ENCODE results near the gene MPPED1.

DNA sequence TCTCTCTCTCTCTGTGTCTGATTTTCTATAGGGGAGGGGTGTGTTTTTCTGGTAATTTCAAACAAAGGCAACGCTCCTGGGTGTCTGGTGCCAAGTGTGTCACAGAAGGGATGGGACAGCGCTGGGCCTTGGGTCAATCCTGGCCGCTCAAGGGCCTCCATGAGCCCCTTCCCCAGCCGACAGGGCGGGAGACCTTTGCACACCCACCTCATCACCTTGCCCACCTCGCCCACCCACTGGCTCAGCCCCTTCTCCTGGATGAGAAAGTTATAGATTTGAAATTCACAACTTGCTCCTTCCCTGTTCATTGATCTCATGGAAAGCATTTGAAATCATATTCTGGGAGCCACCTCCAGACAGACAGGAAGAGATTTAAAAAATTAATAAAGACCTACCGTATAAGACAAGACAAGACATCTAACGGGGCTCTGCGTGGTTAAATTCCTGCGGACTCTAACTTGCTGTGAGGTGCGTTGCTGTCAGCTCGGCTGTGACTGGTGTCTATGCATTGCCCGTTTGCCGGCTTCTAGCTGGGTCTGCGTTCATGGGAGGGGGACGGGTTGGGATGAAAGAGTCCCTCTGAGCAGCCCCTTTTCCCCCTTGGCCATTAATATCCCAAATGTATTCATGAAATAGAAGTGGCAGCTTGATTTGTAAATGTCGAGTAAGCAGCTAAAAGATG, 27.0 kb downstream of the MPPED1 start:
- TF ChIP-seq, protein P1, sequence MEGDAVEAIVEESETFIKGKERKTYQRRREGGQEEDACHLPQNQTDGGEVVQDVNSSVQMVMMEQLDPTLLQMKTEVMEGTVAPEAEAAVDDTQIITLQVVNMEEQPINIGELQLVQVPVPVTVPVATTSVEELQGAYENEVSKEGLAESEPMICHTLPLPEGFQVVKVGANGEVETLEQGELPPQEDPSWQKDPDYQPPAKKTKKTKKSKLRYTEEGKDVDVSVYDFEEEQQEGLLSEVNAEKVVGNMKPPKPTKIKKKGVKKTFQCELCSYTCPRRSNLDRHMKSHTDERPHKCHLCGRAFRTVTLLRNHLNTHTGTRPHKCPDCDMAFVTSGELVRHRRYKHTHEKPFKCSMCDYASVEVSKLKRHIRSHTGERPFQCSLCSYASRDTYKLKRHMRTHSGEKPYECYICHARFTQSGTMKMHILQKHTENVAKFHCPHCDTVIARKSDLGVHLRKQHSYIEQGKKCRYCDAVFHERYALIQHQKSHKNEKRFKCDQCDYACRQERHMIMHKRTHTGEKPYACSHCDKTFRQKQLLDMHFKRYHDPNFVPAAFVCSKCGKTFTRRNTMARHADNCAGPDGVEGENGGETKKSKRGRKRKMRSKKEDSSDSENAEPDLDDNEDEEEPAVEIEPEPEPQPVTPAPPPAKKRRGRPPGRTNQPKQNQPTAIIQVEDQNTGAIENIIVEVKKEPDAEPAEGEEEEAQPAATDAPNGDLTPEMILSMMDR (IDR thresholded peaks at IDR 0.05) = no peak
- no peak for TF ChIP-seq POLR2A (IDR thresholded peaks at IDR 0.05)
- TF ChIP-seq POLR2AphosphoS5 (IDR thresholded peaks at IDR 0.05) = no peak
